CD14-positive monocyte (primary cell): ENCODE results near the gene UPK1B. TPM values are rescaled to one million over a fixed set of nuclear protein-coding genes. Genes with fewer than 3 reads are reported as not detected.

Experiments
- DNase-seq, 3 donors: peaks; one replicate each; pipeline ENCODE4 v3.0.0-alpha.2; 2011 to 2022
- H2AFZ ChIP-seq: 2 replicates; pipeline ENCODE4 v1.6.0; 2012; ENCODE audit warnings: mild to moderate bottlenecking, low read depth, low read length, inconsistent platforms; ENCODE audit not compliant: insufficient read depth, poor library complexity, severe bottlenecking
- H3K27ac ChIP-seq, 2 donors: 1 replicate in 1 of 2; 2 replicates in 1 of 2; pipeline ENCODE4 v1.5.1; 2012 to 2013; ENCODE audit warnings: low read length in 2 of 2, control low read depth in 1 of 2, inconsistent platforms in 1 of 2, low read depth in 1 of 2, mild to moderate bottlenecking in 1 of 2
- H3K27me3 ChIP-seq, 2 donors: one replicate each; pipeline versions ENCODE4 v1.6.0 to v1.6.1; 2011 to 2013; ENCODE audit warnings: low read length in 2 of 2; ENCODE audit not compliant: control insufficient read depth in 2 of 2, insufficient read depth in 2 of 2
- H3K36me3 ChIP-seq, 2 donors: replicated peaks in 1 of 2; 1 replicate in 1 of 2; 2 replicates in 1 of 2; pipeline versions ENCODE4 v1.5.1 to v1.6.1; 2012 to 2013; ENCODE audit warnings: low read length in 2 of 2, control low read depth in 1 of 2, inconsistent platforms in 1 of 2, mild to moderate bottlenecking in 1 of 2; ENCODE audit not compliant: insufficient read depth in 2 of 2, control insufficient read depth in 1 of 2
- H3K4me1 ChIP-seq, 2 donors: 1 replicate in 1 of 2; 2 replicates in 1 of 2; pipeline versions ENCODE4 v1.5.1 to v1.6.1; 2012 to 2013; ENCODE audit warnings: low read length in 2 of 2, control low read depth in 1 of 2, inconsistent platforms in 1 of 2, mild to moderate bottlenecking in 1 of 2, moderate library complexity in 1 of 2; ENCODE audit not compliant: insufficient read depth in 2 of 2, control insufficient read depth in 1 of 2
- H3K4me2 ChIP-seq: replicated peaks from 2 replicates; pipeline ENCODE3; 2012; ENCODE audit warnings: low read length, moderate library complexity, mild to moderate bottlenecking; ENCODE audit not compliant: poor library complexity, severe bottlenecking; ENCODE audit errors: extremely low read depth
- H3K4me3 ChIP-seq, 3 experiments: fragments of 200-600 bp in 1 of 3; sonication (generic) in 1 of 3; replicated peaks in 1 of 3; 1 replicate in 2 of 3; 2 replicates in 1 of 3; pipeline ENCODE4 v1.5.1; 2011 to 2013; ENCODE audit warnings: low read length in 3 of 3, mild to moderate bottlenecking in 3 of 3, control low read depth in 2 of 3, low read depth in 2 of 3, inconsistent platforms in 1 of 3, moderate library complexity in 1 of 3
- H3K79me2 ChIP-seq: 2 replicates; pipeline ENCODE4 v1.6.0; 2012; ENCODE audit warnings: mild to moderate bottlenecking, control low read depth, inconsistent platforms, low read length, moderate library complexity; ENCODE audit not compliant: insufficient read depth
- H3K9ac ChIP-seq: 2 replicates; pipeline ENCODE4 v1.6.0; 2017; ENCODE audit warnings: low read length, mild to moderate bottlenecking; ENCODE audit not compliant: insufficient read depth, poor library complexity, severe bottlenecking
- H3K9me3 ChIP-seq, 2 donors: replicated peaks in 1 of 2; 1 replicate in 1 of 2; 2 replicates in 1 of 2; pipeline versions ENCODE4 v1.5.1 to v1.6.1; 2012 to 2013; ENCODE audit warnings: low read length in 2 of 2, control low read depth in 1 of 2; ENCODE audit not compliant: control insufficient read depth in 1 of 2, insufficient read depth in 1 of 2
- H4K20me1 ChIP-seq: 2 replicates; pipeline ENCODE4 v1.6.0; 2012; ENCODE audit warnings: mild to moderate bottlenecking, low read length, control low read depth, moderate library complexity; ENCODE audit not compliant: insufficient read depth
- H3K27ac Mint-ChIP-seq, 7 donors: one replicate each; pipeline ENCODE4 v1.8.0; 2020; ENCODE audit warnings: mild to moderate bottlenecking in 7 of 7, mixed read lengths in 7 of 7, moderate library complexity in 6 of 7, inconsistent platforms in 2 of 7
- H3K27me3 Mint-ChIP-seq, 3 donors: one replicate each; pipeline ENCODE4 v1.8.0; 2021 to 2022; ENCODE audit warnings: low read depth in 3 of 3, mild to moderate bottlenecking in 3 of 3, mixed read lengths in 3 of 3, moderate library complexity in 3 of 3, inconsistent platforms in 1 of 3
- H3K36me3 Mint-ChIP-seq, 2 donors: one replicate each; pipeline ENCODE4 v1.8.0; 2020; ENCODE audit warnings: mixed read lengths in 2 of 2, inconsistent platforms in 1 of 2, mild to moderate bottlenecking in 1 of 2
- H3K4me1 Mint-ChIP-seq: one replicate; pipeline ENCODE4 v1.8.0; 2020; ENCODE audit warnings: mild to moderate bottlenecking, mixed read lengths
- H3K4me3 Mint-ChIP-seq, 2 donors: one replicate each; pipeline ENCODE4 v1.8.0; 2020; ENCODE audit warnings: mild to moderate bottlenecking in 2 of 2, mixed read lengths in 2 of 2, moderate library complexity in 1 of 2
- H3K9me3 Mint-ChIP-seq, 7 donors: one replicate each; pipeline ENCODE4 v1.8.0; 2020 to 2022; ENCODE audit warnings: mixed read lengths in 7 of 7, mild to moderate bottlenecking in 6 of 7, moderate library complexity in 6 of 7, inconsistent platforms in 2 of 7
- WGBS: methylation state at CpG from one replicate; pipeline ENCODE4 v1.1.5; 2013; ENCODE audit warnings: missing lambda C conversion rate; ENCODE audit not compliant: insufficient coverage; 5-methylcytosine and 5-hydroxymethylcytosine counted together
- intact Hi-C, 2 donors: fragments of 100-400 bp; cut with micrococcal nuclease; formaldehyde crosslinking; loops; one replicate each; pipeline versions ENCODE4 v1.15.0 to v1.15.1; 2023
- polyA plus RNA-seq, 3 donors: library from polyadenylated mRNA; depleted of rRNA in 1 of 3; unstranded in 2 of 3; stranded (reverse) in 1 of 3; fragments of 300-500 nt in 2 of 3; fragments of >200 nt in 1 of 3; fragmentation: Illumina TruSeq in 2 of 3; gene quantifications; 1 replicate in 2 of 3; 2 replicates in 1 of 3; pipeline ENCODE4 v1.2.3, GENCODE V29; 2012 to 2021
- TF ChIP-seq, protein P1 (sequence below): fragments of 200-600 bp; IDR thresholded peaks from one replicate; pipeline ENCODE4 v1.8.0; 2022; ENCODE audit warnings: antibody characterized with exemption, mild to moderate bottlenecking

The UPK1B gene
- polyA plus RNA-seq, 3 donors: not detected

DNA sequence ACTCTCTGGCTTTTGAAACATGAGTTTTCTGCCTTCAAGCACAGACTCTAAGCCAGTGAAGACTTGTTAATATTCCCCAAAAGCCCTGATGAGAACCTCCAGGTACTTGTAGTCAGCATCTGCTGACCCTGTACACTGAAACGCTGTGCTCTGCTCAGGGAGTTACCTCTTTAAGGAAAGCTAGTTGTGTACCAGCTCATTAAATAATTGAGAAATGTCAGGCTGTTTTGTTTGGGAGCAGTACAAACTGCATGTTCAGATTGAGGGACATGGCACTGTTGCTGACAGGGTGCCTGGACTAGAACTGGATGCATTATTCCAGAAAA is 21.7 kb downstream of the UPK1B start:
- Mint-ChIP-seq H3K4me1 (no peaks in the 10 kb centered on the region), H3K4me3 (no peak overlapping the region), H3K27ac (no peak overlapping the region), H3K36me3 (no peaks in the 10 kb centered on the region), H3K27me3 (peaks cover 0 to 3% (median 1%) of the 10 kb centered on the region in 3 donors), H3K9me3 (peaks cover 0 to 1% (median 0%) of the 10 kb centered on the region in 7 donors)
- intact Hi-C loops: no loop called here
- H3K79me2 ChIP-seq: no peaks in the 10 kb centered on the region
- no peak overlapping the region for H2AFZ ChIP-seq
- no peak overlapping the region for H3K4me3 ChIP-seq
- no peaks in the 10 kb centered on the region for H3K4me1 ChIP-seq
- no peaks in the 10 kb centered on the region for H4K20me1 ChIP-seq
- no peak for DNase-seq
- no peaks in the 10 kb centered on the region for H3K27me3 ChIP-seq
- H3K4me2 ChIP-seq: no peak overlapping the region
- TF ChIP-seq, protein P1, sequence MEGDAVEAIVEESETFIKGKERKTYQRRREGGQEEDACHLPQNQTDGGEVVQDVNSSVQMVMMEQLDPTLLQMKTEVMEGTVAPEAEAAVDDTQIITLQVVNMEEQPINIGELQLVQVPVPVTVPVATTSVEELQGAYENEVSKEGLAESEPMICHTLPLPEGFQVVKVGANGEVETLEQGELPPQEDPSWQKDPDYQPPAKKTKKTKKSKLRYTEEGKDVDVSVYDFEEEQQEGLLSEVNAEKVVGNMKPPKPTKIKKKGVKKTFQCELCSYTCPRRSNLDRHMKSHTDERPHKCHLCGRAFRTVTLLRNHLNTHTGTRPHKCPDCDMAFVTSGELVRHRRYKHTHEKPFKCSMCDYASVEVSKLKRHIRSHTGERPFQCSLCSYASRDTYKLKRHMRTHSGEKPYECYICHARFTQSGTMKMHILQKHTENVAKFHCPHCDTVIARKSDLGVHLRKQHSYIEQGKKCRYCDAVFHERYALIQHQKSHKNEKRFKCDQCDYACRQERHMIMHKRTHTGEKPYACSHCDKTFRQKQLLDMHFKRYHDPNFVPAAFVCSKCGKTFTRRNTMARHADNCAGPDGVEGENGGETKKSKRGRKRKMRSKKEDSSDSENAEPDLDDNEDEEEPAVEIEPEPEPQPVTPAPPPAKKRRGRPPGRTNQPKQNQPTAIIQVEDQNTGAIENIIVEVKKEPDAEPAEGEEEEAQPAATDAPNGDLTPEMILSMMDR: no peak
- H3K9ac ChIP-seq: no peak overlapping the region
- 100% methylated on average over 1 of the region's 1 CpG for WGBS
- no peaks in the 10 kb centered on the region for H3K36me3 ChIP-seq
- no peak overlapping the region for H3K27ac ChIP-seq
- H3K9me3 ChIP-seq: no peaks in the 10 kb centered on the region

DNA sequence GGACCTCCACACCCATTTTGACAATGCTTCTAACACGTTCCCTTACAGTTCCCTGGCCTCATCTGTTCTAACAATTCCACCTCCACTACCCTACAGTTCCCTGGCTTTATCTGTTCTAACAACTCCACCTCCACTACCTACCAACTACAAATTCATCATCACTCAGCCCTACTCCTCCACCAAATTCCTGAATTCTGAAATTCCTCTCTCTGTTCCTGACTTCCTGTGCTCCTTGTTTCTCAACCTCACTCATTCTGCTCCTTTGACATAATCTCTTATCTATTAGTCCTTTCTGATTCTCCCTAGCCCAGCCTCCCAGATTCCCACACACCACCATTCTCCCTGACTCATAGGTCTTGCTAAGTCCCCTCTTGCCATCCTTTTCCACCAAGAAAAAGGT is 22.5 kb downstream of the UPK1B start:
- Mint-ChIP-seq H3K9me3 (peaks cover 0 to under 1% (median 0%) of the 10 kb centered on the region in 7 donors), H3K27ac (no peak overlapping the region), H3K36me3 (no peaks in the 10 kb centered on the region), H3K4me3 (no peak overlapping the region), H3K4me1 (no peaks in the 10 kb centered on the region), H3K27me3 (peaks cover 0 to 1% (median 0%) of the 10 kb centered on the region in 3 donors)
- Histone ChIP-seq H3K27me3 (no peaks in the 10 kb centered on the region), H3K4me1 (no peaks in the 10 kb centered on the region), H3K9ac (no peak overlapping the region), H4K20me1 (no peaks in the 10 kb centered on the region), H3K79me2 (no peaks in the 10 kb centered on the region), H2AFZ (no peak overlapping the region), H3K36me3 (no peaks in the 10 kb centered on the region), H3K4me3 (no peak overlapping the region), H3K27ac (no peak overlapping the region), H3K9me3 (no peaks in the 10 kb centered on the region), H3K4me2 (no peak overlapping the region)
- intact Hi-C loops: no loop called here
- WGBS: 91% methylated on average over 1 of the region's 1 CpG
- no peak for DNase-seq
- TF ChIP-seq, protein P1: no peak
